DMS153 treated with DMSO at 0.1 percent for 48 hours (cell line): ENCODE measurements around the gene CYP21A2.

Experiments
- DNase-seq: peaks from one replicate; lab custom pipeline; 2025; ENCODE audit not compliant: unreplicated experiment; lab: John Stamatoyannopoulos, UW

Gene CYP21A2

DNA sequence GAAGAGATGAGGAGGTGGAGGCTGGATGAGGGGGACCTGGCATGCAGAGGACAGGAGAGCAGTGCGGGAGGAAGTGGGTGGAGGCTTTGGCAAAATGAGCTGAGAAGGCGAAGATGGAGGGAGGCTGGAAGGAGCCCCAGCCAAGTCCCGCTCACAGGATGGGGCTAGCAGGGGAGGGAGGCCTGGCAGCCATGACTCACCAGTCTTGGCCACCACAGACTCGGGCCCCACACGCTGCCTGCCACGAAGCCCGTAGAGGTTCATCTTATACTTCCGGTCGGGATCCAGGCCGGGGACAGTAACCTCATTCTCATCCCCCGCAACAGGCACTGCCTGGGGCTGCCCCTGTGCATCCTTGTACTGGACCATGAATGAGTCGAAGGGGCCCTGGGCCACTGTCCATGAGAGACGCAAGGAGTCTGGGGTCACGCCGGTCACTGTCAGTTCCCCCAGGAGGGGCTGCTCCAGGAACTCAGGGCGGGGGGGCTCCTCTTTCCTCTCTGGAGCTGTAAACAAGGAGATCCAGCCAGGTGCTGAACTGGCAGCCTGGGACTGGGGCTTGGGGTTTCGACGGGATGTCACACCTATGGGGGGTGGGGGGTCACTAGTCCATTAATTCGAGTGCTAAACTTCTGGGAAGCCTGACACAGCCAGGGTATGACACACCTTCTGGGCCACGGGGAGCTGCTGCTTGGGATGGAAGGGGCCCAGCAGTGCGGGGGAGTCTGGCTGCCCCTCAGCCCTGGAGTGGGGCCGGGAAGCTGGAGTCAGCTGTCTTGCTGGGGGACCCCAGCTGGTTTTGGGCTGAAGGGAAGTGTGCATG lies 43.2 kb downstream of the CYP21A2 start:
- DNase-seq = no peak

DNA sequence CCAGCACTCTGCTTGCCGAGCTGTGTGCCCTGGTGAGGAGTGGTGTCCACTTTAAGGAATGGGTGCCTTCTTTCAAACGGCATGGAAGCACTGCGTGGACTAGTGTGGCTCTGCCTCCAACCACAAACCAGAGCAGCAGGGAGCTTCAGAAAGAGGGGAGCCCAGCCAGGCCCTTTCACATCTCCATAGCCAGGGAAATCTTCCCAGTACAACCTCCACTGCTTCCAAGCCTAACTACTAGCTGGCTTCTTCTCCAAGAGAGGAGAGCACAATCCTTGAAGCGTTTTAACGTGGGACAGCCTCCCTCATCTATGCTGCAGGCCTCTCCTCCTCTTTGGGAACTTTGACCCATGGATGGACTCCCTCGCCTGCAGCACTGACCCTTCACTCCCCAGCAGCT lies 44.3 kb downstream of the CYP21A2 start:
- no peak for DNase-seq

DNA sequence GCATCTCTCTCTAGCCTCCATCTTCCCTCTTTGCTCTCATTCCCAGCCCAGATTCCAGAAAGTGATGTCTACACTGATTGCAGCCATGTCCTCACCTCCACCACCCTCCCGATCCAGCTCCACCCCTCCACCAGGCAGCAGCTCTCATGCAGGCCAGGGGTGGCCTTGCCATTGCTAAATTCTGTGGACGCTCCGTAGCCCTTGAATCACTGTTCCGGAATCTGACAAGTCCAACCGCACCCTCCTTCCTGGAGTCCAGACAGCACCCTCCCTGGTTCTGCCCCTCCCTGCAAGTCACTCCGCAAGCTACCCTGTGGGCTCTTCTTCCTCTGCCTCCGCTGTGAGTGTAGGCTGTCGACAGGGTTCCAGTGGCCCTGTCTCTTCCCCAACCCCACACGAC lies 44.7 kb downstream of the CYP21A2 start:
- no peak for DNase-seq

DNA sequence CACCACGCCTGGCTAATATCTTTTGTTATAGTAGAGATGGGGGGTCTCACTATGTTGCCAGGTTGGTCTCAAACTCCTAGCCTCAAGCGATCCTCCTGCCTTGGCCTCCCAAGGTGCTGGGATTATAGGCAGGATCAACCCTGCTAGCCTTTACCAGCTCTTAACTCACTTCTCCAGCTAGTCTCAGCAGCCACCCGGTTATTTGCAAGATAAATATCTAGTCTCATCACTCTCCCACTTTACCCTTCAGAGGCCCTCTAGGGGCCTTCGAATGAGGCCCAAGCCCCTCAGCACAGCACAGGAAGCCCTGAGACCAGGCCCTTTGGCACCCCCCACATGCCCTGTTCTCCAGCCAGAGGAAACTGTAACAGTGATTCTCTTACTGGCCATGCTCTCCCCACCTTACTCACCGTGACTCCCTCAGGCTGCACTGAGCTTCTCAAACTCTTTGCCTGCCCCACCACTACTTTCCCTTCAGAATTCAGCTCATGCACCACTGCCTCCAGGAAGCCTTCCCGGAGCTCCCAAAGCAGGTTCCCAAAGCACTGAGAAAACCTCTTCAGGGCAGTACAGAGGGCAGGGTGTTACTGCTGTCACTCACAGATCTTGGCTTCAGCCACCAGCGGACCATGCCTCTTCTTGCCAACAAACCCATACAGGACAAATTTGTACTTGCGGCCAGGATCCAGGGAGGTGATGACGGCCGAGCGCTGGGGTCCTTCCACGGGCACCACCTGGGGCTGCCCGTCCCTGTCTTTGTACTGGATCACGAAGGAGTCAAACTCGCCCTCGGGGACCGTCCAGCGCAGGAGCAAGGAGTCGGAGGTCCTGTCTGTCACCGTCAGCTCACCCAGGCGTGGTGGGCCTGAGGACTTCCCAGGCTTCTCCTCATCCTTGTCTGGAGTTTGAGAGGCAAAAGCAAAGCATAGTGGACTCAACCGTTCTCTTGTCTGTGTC lies 45.9 kb downstream of the CYP21A2 start:
- no peak for DNase-seq

DNA sequence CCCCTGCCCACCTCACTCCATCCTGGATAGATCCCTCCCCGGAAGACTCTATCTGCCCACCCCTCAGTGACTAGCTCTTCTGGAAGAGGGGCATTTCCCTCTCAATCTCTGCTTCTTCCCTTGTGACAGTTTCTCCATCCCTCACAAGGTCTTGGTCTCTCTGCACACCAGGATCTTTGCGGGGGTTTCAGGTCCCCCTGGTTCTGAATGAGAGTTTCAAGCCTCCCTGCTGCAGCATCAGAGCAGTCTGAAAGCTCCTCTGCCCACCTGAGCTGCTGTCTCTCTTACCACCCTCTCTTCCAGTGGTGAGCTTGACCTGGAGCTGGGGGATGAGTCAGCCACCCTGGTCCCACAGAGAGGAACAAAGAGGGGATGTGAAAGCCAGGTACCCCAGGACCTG lies 46.6 kb downstream of the CYP21A2 start:
- no peak for DNase-seq

DNA sequence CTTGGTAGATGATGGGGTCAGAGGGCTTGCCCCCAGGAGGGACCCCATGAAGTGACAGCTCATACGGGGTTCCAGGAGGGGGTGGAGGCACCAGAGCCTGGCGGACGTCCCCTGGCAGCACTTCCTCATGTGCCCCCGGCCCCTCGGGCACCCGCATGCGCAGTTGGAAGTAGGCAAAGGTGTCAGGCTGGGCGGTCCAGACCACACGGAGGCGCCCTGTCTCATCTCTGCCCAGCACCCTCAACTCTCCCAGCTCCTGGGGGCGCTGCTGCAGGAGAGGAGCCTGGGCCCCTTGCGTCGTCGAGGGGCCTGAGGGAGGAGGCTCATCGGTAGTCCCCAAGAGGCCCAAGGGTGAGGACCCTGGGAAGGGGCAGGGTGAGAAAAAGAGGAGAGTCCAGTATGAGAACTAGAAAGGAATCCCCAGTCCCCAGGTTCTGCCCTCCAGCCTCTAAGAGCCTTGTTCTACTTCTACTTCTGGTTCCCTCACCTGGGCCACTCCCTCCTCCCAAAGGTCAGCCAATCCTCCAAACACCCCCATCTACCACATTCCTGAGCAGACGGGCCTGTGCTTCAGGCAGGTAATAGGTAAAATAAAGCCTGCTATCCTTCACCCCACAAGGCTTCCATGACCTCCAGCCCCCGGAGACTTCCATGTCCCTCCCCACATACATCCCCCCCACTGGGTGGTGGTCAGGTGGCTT lies 47.7 kb downstream of the CYP21A2 start:
- DNase-seq = no peak

DNA sequence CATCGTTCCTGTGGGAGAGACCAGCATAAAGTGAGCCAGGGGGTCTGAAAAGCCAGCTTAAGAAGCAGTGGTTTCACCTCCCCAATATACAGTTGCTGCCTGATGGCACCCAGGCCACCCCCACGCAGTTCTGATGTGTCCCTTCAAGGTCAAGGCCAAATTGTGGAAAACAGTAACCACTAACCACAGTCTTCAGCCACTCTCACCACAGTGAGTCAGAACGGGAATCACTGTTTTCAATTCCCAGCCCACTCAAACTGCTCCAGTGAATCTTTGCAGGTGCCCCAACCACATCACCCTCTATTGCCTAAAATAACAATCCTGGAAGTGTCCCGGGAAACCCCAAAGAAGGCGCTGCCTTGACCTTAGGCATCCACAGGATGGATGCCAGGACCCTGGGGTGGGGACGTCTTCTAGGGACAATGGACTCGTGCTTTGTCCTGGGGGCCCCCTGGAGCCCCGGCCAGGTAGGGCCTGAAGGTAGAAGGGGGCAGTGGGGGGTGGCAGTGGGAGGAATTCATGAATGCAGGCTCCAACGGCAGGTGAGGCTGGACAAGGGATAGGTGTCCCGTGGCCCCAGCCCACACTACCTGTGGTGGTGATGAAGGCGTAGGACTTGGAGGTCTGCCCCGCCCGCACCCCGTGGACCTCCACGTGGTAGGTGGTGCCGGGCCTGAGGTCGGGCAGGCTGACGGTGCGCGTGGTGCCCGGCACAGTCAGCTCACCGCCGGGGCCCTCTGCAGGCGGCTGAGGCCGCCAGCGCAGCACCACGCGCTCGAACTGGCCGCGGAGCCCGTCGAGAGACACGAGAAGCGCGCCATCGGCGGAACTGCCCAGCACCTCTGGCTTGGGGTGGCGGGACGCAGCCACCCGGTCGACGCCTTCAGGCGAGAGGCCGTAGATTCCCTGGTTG lies 48.7 kb downstream of the CYP21A2 start:
- no peak for DNase-seq

DNA sequence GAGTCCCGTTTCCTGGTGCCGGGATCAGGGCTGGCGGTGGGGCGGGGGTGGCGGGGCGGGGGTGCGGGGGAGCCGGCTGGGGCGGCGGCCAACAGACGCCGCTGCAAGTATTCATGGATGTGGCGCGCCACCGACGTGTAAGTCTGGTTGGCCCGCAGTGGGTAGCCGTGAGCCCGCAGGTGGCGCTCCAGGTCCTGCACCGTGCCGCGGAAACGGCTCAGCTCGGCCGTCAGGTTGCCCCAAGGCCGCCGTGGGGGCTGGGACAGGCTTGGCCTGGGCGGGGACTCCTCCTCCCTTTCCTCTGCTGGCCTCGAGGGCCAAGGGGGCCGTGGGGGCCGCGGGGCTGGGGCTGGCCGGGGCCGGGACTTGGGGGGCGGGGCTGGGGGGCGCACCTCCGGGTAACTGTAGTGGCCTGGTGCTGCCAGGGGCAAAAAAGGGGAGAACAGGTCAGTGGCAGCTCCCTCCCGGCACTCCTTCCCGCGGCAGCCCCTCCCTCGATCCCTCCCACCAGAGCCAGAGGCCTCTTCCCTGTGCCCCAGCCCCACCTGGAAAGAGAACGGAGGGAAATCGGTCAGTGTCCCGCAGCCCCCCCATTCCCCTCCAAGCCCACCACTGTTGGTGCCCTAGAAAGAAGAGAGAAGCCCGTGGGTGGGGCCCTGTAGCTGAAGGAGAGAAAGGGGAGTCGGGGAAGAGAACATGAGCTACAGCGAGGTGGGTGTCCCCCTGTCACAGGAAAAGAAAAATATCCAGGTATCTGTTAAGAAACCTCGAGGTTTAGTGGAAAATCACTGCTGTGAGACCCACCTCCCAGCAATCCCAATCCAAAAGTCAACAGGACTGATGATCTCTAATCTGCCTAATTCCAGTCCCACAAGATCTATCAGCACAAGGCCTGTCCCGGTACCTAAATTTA lies 49.6 kb downstream of the CYP21A2 start:
- DNase-seq = no peak

DNA sequence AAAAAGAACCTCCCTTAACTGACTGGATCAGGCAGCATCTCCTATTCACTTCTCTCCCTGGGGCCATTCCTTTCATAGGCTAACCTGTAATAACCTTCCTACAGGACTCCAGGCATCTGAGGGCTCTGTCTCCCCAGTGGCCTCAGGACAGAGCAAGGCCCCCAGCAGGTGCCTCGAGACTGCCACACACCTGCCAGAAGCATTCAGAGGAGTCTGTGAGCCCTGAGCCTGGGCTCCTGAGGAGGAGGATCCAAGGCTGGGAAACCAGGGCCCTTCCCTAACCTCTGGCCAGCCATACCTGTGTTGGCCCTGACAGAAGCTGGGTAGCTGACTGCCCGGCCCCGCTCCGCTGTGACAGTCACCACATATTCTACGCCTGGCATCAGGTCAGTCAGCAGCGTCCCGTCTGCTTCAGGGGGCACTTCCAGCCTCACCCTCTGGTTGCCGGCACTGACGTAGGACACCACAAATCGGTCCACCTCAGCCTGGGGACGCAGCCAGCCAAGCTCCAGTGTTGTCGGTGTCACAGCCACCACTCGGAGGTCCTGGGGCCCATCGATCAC lies 50.4 kb downstream of the CYP21A2 start:
- no peak for DNase-seq

DNA sequence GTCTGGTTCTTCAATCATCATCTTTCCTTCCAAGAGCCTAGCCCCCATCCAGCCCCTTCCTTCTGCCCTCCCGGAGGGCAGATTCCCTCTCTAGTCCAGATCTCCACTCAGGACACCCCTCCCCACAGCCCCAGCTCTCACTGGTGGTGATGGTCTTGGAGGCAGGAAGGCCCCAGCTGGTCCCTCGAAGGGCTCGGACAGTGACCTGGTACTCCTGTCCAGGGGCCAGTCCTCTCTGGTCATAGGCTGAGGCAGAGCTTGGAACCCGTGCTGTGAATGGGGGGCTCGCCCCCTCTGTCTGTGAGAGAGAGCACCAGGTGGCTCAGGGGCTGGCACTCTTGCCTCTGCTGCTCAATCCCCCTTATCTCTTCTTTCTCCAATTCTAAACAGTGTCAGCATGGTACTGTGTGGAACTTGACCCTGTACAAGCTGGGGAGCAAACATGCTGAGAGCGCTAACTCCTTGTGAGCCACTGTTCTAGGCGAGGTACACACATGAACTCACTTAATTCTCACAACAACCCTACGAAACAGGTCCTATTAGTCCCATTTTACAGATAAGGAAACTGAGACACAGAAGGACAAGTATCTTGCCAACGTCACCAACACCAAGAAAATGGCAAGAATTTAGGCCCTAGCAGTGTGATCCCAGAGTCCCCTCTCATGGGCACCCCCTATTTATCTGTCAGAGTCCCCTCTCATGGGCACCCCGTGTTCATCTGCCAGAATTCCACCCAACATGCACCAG lies 51.0 kb downstream of the CYP21A2 start:
- DNase-seq = no peak
